Measurements from ENCODE around the gene ECM2.

DNA sequence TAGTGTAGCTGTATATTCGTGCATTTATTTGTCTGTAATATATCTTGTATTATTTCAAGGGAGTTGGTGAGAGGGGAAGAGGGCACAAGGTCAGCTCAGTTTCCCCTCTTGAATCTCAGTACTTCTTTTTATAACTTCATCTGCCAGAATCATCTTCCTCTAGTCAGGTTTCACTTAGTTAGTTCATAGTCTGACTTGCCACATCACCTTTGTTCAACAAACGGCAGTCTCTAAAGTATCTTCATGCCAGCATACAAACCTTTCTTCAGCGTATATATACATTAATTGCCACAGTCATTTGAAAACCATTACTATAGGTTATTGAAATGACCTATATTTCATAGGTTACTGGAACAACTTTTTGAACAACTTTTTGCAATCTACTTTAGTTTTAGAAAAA is 1.6 kb downstream of the ECM2 start:
- TF ChIP-seq CTCF (conservative IDR thresholded peaks at IDR 0.05) (no peak), ZFX (IDR thresholded peaks at IDR 0.05) (no peak)
